IMR-90 (cell line): ENCODE measurements around the gene TM4SF5. TPM values are rescaled to one million over a fixed set of nuclear protein-coding genes. Genes with fewer than 3 reads are reported as not detected.
A peak's percentile ranks its signal among the peaks of the same experiment; 100 is the strongest.

Experiments
- ATAC-seq: fragments of 200-7000 bp; cut with Tn5 transposase; 2 replicates; pipeline ENCODE4 v1.9.1; 2020; ENCODE audit warnings: low read depth, mild to moderate bottlenecking, moderate library complexity
- BruUV-seq: library from RNA; stranded (reverse); fragments of 400-500 nt; replicated peaks from 2 replicates; lab custom pipeline; 2021; lab: Mats Ljungman, UMichigan
- CTCF ChIA-PET: fragments of 300-600 bp; formaldehyde crosslinking; extraction: SDS; loops from one replicate; lab custom pipeline; 2021; ENCODE audit warnings: antibody characterized with exemption; lab: Yijun Ruan, JAX
- POLR2A ChIA-PET: fragments of 300-600 bp; sonication (Branson Sonifier 250); formaldehyde crosslinking; loops from one replicate; lab custom pipeline; 2022; ENCODE audit warnings: antibody characterized with exemption; ENCODE audit not compliant: unreplicated experiment; lab: Charles Lee
- DNase-seq: peaks from one replicate; pipeline ENCODE4 v3.0.0; 2013
- H2AFZ ChIP-seq: replicated peaks from 2 replicates; pipeline ENCODE3; 2013; ENCODE audit warnings: low read length, mild to moderate bottlenecking; ENCODE audit not compliant: poor library complexity
- H2AK5ac ChIP-seq: 2 replicates; pipeline ENCODE4 v1.6.1; 2013; ENCODE audit warnings: low read depth, low read length, inconsistent platforms
- H2AK9ac ChIP-seq: replicated peaks from 2 replicates; pipeline ENCODE3; 2013; ENCODE audit warnings: mild to moderate bottlenecking, low read depth, low read length, moderate library complexity; ENCODE audit not compliant: poor library complexity
- H2BK120ac ChIP-seq: 2 replicates; pipeline ENCODE4 v1.6.1; 2013; ENCODE audit warnings: low read depth, low read length, inconsistent platforms
- H2BK15ac ChIP-seq: 3 replicates; pipeline ENCODE4 v1.6.1; 2013; ENCODE audit warnings: low read depth, low read length, inconsistent platforms
- H2BK20ac ChIP-seq: 2 replicates; pipeline ENCODE4 v1.6.1; 2013; ENCODE audit warnings: low read depth, mild to moderate bottlenecking, inconsistent platforms, low read length, moderate library complexity
- H2BK5ac ChIP-seq: 2 replicates; pipeline ENCODE4 v1.6.1; 2013; ENCODE audit warnings: mild to moderate bottlenecking, low read depth, low read length, inconsistent platforms; ENCODE audit not compliant: poor library complexity, severe bottlenecking
- H3K14ac ChIP-seq: replicated peaks from 2 replicates; pipeline ENCODE4 v1.6.1; 2013; ENCODE audit warnings: low read depth, low read length, inconsistent platforms
- H3K18ac ChIP-seq: 2 replicates; pipeline ENCODE4 v1.6.1; 2013; ENCODE audit warnings: low read depth, low read length, control low read depth
- H3K23ac ChIP-seq: 2 replicates; pipeline ENCODE4 v1.6.1; 2013; ENCODE audit warnings: low read depth, low read length, inconsistent platforms
- H3K27ac ChIP-seq: 2 replicates; pipeline ENCODE4 v1.5.1; 2013; ENCODE audit warnings: mild to moderate bottlenecking, control low read depth, low read length; ENCODE audit not compliant: insufficient read depth
- H3K27me3 ChIP-seq: 2 replicates; pipeline ENCODE4 v1.6.1; 2013; ENCODE audit warnings: low read length; ENCODE audit not compliant: control insufficient read depth, insufficient read depth
- H3K36me3 ChIP-seq: 2 replicates; pipeline ENCODE4 v1.6.1; 2013; ENCODE audit warnings: low read length, mixed read lengths; ENCODE audit not compliant: control insufficient read depth, insufficient read depth
- H3K4ac ChIP-seq: 2 replicates; pipeline ENCODE4 v1.6.1; 2013; ENCODE audit warnings: low read depth, low read length, inconsistent platforms
- H3K4me1 ChIP-seq: 2 replicates; pipeline ENCODE4 v1.6.1; 2013; ENCODE audit warnings: low read length, mixed read lengths; ENCODE audit not compliant: control insufficient read depth, insufficient read depth
- H3K4me2 ChIP-seq: 2 replicates; pipeline ENCODE4 v1.6.1; 2013; ENCODE audit warnings: low read depth, mild to moderate bottlenecking, control low read depth, low read length, moderate library complexity
- H3K4me3 ChIP-seq: 2 replicates; pipeline ENCODE4 v1.5.1; 2013; ENCODE audit warnings: low read depth, mild to moderate bottlenecking, control low read depth, low read length, moderate library complexity; ENCODE audit not compliant: insufficient read depth
- H3K56ac ChIP-seq: 2 replicates; pipeline ENCODE4 v1.6.1; 2013; ENCODE audit warnings: low read length, inconsistent platforms; ENCODE audit not compliant: insufficient read depth; ENCODE audit errors: extremely low read depth
- H3K79me1 ChIP-seq, 2 experiments: 2 replicates each; pipeline ENCODE4 v1.6.1; 2013; ENCODE audit warnings: low read length in 2 of 2, inconsistent platforms in 1 of 2, low read depth in 1 of 2
- H3K9ac ChIP-seq: 2 replicates; pipeline ENCODE4 v1.6.1; 2013; ENCODE audit warnings: low read depth, low read length, control low read depth
- H3K9me1 ChIP-seq: 2 replicates; pipeline ENCODE4 v1.6.1; 2013; ENCODE audit warnings: low read length, inconsistent platforms; ENCODE audit not compliant: insufficient read depth
- H3K9me3 ChIP-seq: 2 replicates; pipeline ENCODE4 v1.6.1; 2013; ENCODE audit warnings: low read length; ENCODE audit not compliant: control insufficient read depth, insufficient read depth
- H4K20me1 ChIP-seq: 2 replicates; pipeline ENCODE4 v1.6.1; 2013; ENCODE audit warnings: low read length, inconsistent platforms; ENCODE audit not compliant: insufficient read depth
- H4K5ac ChIP-seq: 2 replicates; pipeline ENCODE4 v1.6.1; 2013; ENCODE audit warnings: mild to moderate bottlenecking, low read depth, low read length, control low read depth
- H4K8ac ChIP-seq, 2 experiments: 2 replicates each; pipeline ENCODE4 v1.6.1; 2013; ENCODE audit warnings: low read depth in 2 of 2, low read length in 2 of 2, control low read depth in 1 of 2, inconsistent platforms in 1 of 2
- H4K91ac ChIP-seq: 2 replicates; pipeline ENCODE4 v1.6.1; 2013; ENCODE audit warnings: low read depth, low read length, inconsistent platforms; ENCODE audit not compliant: insufficient read depth
- BHLHE40 ChIP-seq: fragments of 150-350 bp; IDR thresholded peaks from 2 replicates; pipeline ENCODE4 v1.6.1; 2016; ENCODE audit warnings: mild to moderate bottlenecking, low read depth, low read length
- CEBPB ChIP-seq: IDR thresholded peaks from 2 replicates; pipeline ENCODE4 v1.6.1; 2012; ENCODE audit warnings: low read depth, low read length, improper control_type of control experiment
- CHD1 ChIP-seq: IDR thresholded peaks from 2 replicates; pipeline ENCODE4 v1.6.1; 2012; ENCODE audit warnings: low read depth, low read length, improper control_type of control experiment
- CTCF ChIP-seq: conservative IDR thresholded peaks from 2 replicates; pipeline ENCODE4 v1.5.1; 2012; ENCODE audit warnings: mild to moderate bottlenecking, low read depth, low read length, improper control_type of control experiment
- ELK1 ChIP-seq: fragments of 150-350 bp; IDR thresholded peaks from 2 replicates; pipeline ENCODE4 v1.6.1; 2016; ENCODE audit warnings: low read depth, mild to moderate bottlenecking, low read length, moderate library complexity, borderline replicate concordance
- FOS ChIP-seq: fragments of 150-350 bp; IDR thresholded peaks from 2 replicates; pipeline ENCODE4 v1.6.1; 2016; ENCODE audit warnings: low read depth, low read length
- MAFK ChIP-seq: IDR thresholded peaks from 2 replicates; pipeline ENCODE4 v1.6.1; 2012; ENCODE audit warnings: low read depth, low read length, improper control_type of control experiment
- MAZ ChIP-seq: IDR thresholded peaks from 2 replicates; pipeline ENCODE4 v1.6.1; 2012; ENCODE audit warnings: low read depth, mild to moderate bottlenecking, low read length, improper control_type of control experiment, moderate library complexity, borderline replicate concordance
- MXI1 ChIP-seq: IDR thresholded peaks from 2 replicates; pipeline ENCODE4 v1.6.1; 2012; ENCODE audit warnings: low read depth, mild to moderate bottlenecking, low read length, moderate library complexity, borderline replicate concordance
- NFE2L2 ChIP-seq: fragments of 150-350 bp; IDR thresholded peaks from 2 replicates; pipeline ENCODE4 v1.6.1; 2016; ENCODE audit warnings: low read depth, mild to moderate bottlenecking, low read length
- POLR2A ChIP-seq: IDR thresholded peaks from 2 replicates; pipeline ENCODE4 v1.6.1; 2012; ENCODE audit warnings: mild to moderate bottlenecking, low read depth, low read length
- RAD21 ChIP-seq: IDR thresholded peaks from 2 replicates; pipeline ENCODE4 v1.6.1; 2012; ENCODE audit warnings: low read length, improper control_type of control experiment
- RCOR1 ChIP-seq: IDR thresholded peaks from 2 replicates; pipeline ENCODE4 v1.6.1; 2012; ENCODE audit warnings: mild to moderate bottlenecking, low read length, improper control_type of control experiment; ENCODE audit not compliant: insufficient replicate concordance
- RFX5 ChIP-seq: IDR thresholded peaks from 2 replicates; pipeline ENCODE4 v1.8.0; 2012; ENCODE audit warnings: low read depth, mild to moderate bottlenecking, low read length, moderate library complexity
- SMC3 ChIP-seq: fragments of 150-350 bp; IDR thresholded peaks from 2 replicates; pipeline ENCODE4 v1.6.1; 2016; ENCODE audit warnings: low read depth, mild to moderate bottlenecking, antibody characterized with exemption, low read length, moderate library complexity
- USF2 ChIP-seq: fragments of 150-350 bp; IDR thresholded peaks from 2 replicates; pipeline ENCODE4 v1.6.1; 2017; ENCODE audit warnings: mild to moderate bottlenecking, antibody characterized with exemption, low read length, low read depth
- WGBS, 2 experiments: methylation state at CpG; one replicate each; pipeline versions ENCODE4 v1.1.5 to v1.1.7; 2013; ENCODE audit warnings: missing lambda C conversion rate in 2 of 2; ENCODE audit not compliant: insufficient read length in 1 of 2; ENCODE audit errors: extremely low coverage in 2 of 2; 5-methylcytosine and 5-hydroxymethylcytosine counted together
- dilution Hi-C: fragments of 300-500 bp; cut with HindIII; formaldehyde crosslinking; loops from one replicate; pipeline ENCODE4 v1.14.3; 2018; ENCODE audit warnings: low sequenced_read_pairs; ENCODE audit not compliant: unreplicated experiment
- in situ Hi-C: fragments of 300-500 bp; cut with MboI; formaldehyde crosslinking; loops from 3 replicates; pipeline ENCODE4 v1.14.3; 2019; ENCODE audit warnings: low sequenced_read_pairs, inconsistent platforms, mixed read lengths
- intact Hi-C: fragments of 100-400 bp; cut with micrococcal nuclease; formaldehyde crosslinking; loops from 2 replicates; pipeline ENCODE4 v1.10.0; 2022
- polyA plus RNA-seq, 3 experiments: library from polyadenylated mRNA; depleted of rRNA; stranded (reverse); fragments of >200 nt; gene quantifications; 2 replicates each; pipeline ENCODE4 v1.2.3, GENCODE V29; 2012; ENCODE audit warnings: low replicate concordance in 1 of 3
- total RNA-seq: library from RNA; depleted of rRNA; stranded (reverse); fragments of >200 nt; gene quantifications from 2 replicates; pipeline ENCODE4 v1.2.3, GENCODE V29; 2012

Gene TM4SF5
- total and polyA plus RNA-seq, 2 of the 4 experiments (the other 2 are of a cell fraction): not detected

GRCh38 chr17:4806456-4806776 lies 34.7 kb downstream of the TM4SF5 start:
- no peaks in the 10 kb centered on the region for H3K9me1 ChIP-seq
- in situ Hi-C loops: no loop called here
- peak overlapping the region; percentile 97 for H3K4me3 ChIP-seq
- H3K79me1 ChIP-seq: peaks cover 0 to 25% of the 10 kb centered on the region in 2 experiments; a peak in 3 of 4 replicates
- H3K18ac ChIP-seq: no peak overlapping the region
- H4K20me1 ChIP-seq: no peaks in the 10 kb centered on the region
- TF ChIP-seq MAZ: no peak
- no peak for TF ChIP-seq BHLHE40
- no peak for TF ChIP-seq POLR2A
- no peak for TF ChIP-seq ELK1
- no peak for TF ChIP-seq USF2
- TF ChIP-seq NFE2L2: no peak
- no peak for TF ChIP-seq RAD21
- TF ChIP-seq CHD1: no peak
- no peak for TF ChIP-seq MAFK
- no peak for TF ChIP-seq CEBPB
- TF ChIP-seq SMC3: no peak
- TF ChIP-seq CTCF: no peak
- no peak for TF ChIP-seq RFX5
- TF ChIP-seq RCOR1: no peak
- no peak for TF ChIP-seq MXI1
- TF ChIP-seq FOS: no peak
- H3K9me3 ChIP-seq: no peaks in the 10 kb centered on the region
- peak overlapping the region; percentile 43; the same call in 1 of the 2 replicates for H3K14ac ChIP-seq
- peak overlapping the region; percentile 57; the same call in 1 of the 2 replicates for H4K5ac ChIP-seq
- 0 out of 2 replicates have a peak overlapping the region, but pooled peaks have one; percentile 56 for H3K4ac ChIP-seq
- ChIA-PET POLR2A (no interaction called here), CTCF (interaction anchor here (1.7 kb wide), 1 partner anchor 10 kb away, joined by 5 read pairs; the partner anchor contains the start of gene PSMB6)
- DNase-seq (no peak), ATAC-seq (no peak)
- H2BK15ac ChIP-seq: no peak overlapping the region
- H3K9ac ChIP-seq: peak overlapping the region; percentile 96
- 0% methylated on average over 4 of the region's 16 CpGs; no CpG with 5 or more reads in 1 of the 2 experiments for WGBS, 2 experiments
- no peak overlapping the region for H2AK5ac ChIP-seq
- peak overlapping the region; percentile 78; the same call in 1 of the 2 replicates for H3K27ac ChIP-seq
- H2AFZ ChIP-seq: peak overlapping the region; percentile 94
- peak overlapping the region; percentile 99 for H3K4me2 ChIP-seq
- peaks cover 18% of the 10 kb centered on the region for H3K36me3 ChIP-seq
- peaks cover 4% of the 10 kb centered on the region; the same call in 1 of the 2 replicates for H3K4me1 ChIP-seq
- H3K27me3 ChIP-seq: no peaks in the 10 kb centered on the region
- H2BK120ac ChIP-seq: no peak overlapping the region
- H3K23ac ChIP-seq: peak overlapping the region; percentile 87; the same call in 1 of the 2 replicates
- no peak overlapping the region for H4K91ac ChIP-seq
- peak overlapping the region in 1 of 2 experiments; percentile 54; a peak in 3 of 4 replicates for H4K8ac ChIP-seq
- intact Hi-C loops: no loop called here
- H3K56ac ChIP-seq: peak overlapping the region; percentile 78; the same call in 1 of the 2 replicates
- no peak overlapping the region for H2BK5ac ChIP-seq
- BruUV-seq: no TSS peak
- dilution Hi-C loops: no loop called here
- H2AK9ac ChIP-seq: peak overlapping the region; percentile 60
- H2BK20ac ChIP-seq: no peak overlapping the region
